ENCODE measurements around the gene IRGC.
A peak's percentile ranks its signal among the peaks of the same experiment; 100 is the strongest.
"Not testable (repeated sequence)": the region's sequence is repeated elsewhere in the genome, so short reads cannot be mapped to it uniquely, and the experiment has no call there.

IRGC gene, protein sequence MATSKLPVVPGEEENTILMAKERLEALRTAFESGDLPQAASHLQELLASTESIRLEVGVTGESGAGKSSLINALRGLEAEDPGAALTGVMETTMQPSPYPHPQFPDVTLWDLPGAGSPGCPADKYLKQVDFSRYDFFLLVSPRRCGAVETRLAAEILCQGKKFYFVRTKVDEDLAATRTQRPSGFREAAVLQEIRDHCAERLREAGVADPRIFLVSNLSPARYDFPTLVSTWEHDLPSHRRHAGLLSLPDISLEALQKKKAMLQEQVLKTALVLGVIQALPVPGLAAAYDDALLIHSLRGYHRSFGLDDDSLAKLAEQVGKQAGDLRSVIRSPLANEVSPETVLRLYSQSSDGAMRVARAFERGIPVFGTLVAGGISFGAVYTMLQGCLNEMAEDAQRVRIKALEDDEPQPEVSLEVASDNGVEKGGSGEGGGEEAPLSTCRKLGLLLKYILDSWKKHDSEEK

DNA sequence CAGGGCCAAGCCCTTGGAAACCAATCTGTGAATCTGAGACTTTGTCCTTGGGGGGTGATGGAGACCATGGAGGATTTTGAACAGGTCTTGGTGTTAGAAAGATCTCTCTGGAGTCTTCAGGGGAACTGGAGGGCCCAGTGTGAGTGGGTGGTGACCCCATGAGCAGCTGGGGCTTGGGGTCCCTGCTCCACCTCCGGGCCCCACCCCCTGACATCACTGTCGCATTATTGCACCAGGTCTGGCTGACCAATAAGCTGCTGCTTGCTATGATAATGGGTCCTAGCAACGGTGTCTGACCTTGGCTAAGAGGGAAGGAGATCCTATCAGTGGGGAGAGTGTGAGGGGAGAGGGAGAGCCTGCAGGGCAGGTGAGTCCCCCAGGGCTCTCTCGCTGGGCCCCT lies at the start of gene IRGC:
Gene IRGC, plus strand, starts transcription at position 301 of the 400 bp plus-strand sequence. CDS start 2,483 bp downstream, outside the sequence.
- DNase-seq = no peak

DNA sequence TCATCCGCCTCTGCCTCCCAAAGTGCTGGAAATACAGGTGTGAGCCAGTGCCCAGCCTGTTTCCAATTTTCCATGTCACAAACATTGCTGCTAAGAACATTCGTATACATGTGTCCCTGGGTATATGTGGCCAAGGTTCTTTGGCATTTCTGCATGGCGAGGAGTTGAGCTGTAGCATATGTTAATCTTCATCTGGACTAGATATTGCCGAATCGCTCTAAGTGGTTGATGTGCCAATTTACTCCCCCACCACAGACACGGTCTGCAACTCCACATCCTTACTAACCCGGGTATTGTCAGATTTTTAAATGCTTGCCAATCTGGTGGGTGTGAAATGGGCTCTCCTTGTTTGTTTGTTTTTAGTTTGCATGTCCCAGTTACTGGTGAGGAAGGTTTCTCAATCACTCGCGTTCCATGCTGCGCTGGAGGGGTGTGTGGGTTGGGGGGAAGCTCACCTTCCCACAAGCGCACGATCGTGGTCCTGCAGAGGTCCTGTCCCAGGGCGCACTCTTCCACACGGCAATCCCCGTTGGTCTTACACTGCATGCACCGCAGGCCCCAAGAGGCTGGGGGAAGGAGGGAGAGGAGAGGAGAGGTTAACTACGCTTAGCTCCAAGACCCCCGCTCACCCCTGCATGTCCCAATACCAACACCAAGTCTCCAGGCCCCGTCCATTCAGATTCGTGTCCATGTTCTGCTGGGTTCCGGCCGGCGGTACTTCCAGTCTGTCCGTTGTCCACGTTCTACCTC lies 48.6 kb upstream of the IRGC start:
- DNase-seq = no peak

DNA sequence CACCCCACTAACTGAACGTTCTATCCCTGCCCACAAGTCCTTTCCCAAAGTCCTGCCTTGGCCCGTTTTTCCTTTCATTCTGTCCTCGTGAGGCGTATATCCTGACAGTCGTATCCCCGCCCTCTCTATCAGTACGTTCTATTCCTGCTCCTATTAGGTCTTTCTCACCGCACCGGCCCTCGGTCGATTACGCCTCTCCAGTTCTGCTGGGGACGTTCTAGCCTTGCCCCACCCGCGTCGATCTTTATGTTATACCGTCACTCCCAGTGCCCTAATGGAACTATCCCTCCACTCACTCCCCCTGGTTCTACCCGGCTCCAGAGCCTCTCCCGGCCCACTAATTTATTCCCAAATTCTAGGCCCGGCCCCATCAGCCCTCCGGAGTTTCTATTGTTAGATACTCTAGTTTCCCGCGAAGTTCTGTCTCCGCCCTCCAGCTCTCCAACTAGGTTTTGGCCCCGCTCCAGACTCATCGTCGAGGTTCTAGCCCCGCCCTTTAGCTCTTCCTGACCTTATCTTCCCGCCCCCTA lies 47.9 kb upstream of the IRGC start:
- DNase-seq = no peak

DNA sequence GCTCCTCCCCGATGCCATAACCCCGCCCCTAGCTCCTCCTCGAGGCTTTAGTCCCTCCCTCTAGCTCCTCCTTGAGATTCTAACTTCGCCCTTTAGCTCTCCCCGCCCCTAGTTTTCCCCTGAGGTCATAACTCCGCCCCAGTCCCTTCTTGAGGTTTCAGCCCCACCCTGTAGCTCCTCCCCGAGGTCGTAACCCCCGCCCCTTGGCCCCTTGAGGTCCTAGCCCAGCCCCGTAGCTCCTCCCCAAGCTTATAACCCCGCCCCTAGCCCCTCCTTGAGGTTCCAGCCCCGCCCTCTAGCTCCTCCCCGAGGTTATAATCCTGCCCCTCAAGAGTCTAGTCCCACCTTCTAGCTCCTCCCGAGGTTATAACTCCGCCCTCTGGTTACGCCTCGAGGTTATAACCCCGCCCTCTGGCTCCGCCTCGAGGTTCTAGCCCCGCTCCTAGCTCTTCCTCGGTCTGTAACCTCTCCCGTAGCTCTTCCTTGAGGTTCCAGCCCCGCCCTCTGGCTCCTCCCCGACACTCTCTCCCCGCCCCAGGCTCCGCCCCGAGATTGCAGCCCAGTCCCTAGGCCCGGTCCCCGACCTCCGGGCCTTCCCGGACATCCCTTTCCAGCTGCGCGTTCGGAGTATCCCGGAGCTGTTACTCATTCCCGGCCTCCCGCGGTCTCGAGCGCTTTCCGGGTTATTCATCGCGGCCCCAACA lies 47.3 kb upstream of the IRGC start:
- peak; percentile 99 for DNase-seq

DNA sequence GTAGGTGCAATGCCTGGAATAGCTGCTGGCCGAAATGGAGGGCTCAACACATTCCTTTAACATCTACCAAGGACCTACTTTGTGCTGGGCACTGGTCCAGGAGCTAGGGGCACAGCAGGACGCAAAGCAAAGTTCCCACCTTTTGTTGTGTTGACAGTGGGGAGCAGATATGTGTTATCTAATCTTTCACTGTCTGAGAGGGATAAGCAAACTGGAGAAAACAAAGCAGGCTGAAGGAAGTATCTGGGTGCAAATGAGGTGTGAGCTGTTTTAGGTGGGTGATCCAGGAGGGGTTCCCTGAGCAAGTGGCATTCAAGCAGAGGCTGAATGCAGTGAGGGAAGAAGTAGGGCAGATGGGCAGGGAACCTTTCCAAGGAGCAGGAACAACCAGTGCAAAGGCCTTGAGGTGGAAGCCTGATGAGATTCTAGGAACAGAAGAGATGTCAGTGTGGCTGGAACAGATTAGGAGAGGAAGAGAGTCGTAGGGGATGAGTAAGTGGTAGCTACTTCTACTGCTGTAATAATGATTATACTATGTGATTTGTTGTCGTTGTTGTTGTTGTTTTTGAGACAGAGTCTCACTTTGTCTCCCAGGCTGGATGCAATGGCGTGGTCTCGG lies 43.7 kb upstream of the IRGC start:
- DNase-seq = no peak

DNA sequence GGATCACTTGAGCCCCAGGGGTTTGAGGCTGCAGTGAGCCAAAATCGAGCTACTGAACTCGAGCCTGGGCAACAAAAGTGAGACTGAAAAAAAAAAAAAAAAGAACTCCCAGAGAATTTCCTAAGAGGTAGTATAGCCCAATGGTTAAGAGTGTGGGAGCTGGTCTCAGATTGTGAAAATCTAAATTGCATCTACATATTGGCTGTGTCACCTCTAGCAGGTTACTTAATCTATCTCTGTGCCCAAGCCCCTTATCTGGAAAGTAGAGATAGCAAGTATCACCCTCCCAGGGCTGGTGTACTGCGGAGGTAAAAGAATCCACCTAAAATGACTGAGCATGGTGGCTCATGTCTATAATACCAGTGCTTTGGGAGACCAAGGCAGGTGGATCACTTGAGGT lies 42.2 kb upstream of the IRGC start:
- DNase-seq = no peak

DNA sequence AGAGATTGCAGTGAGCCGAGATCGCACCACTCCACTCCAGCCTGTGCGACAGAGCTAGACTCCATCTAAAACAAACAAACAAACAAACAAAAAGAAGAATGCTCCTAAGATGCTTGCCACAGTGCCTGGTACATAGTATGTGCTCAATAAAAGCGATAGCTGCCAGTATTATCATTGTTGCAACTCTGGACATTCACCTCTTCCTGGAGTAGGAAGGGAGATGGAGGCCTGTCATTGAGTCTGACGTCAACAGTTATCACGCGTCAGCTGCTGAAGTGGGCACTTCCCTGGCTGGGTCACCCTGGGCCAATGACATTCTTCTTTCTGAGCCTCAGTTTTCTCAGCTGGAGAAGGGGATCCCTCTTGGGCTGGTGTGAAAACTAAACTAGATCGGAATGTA lies 41.7 kb upstream of the IRGC start:
- DNase-seq = no peak

DNA sequence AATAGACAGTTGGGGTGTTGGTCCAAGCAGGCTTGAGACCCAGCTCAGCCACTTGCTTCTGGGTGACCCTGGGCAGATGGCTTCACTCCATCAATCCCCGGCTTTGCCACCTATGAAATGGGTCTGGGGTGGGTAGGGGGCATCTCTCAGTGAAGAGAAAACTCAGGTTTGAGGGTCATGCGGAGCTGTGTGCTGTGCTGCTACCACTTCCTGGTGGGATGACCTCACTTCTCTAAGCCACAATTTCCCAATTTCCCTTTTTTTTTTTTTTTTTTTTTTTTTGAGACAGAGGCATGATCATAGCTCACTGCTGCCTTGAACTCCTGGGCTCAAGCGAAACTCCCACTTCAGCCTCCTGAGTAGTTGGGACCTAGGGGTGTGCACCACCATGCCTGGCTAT lies 41.3 kb upstream of the IRGC start:
- no peak for DNase-seq

DNA sequence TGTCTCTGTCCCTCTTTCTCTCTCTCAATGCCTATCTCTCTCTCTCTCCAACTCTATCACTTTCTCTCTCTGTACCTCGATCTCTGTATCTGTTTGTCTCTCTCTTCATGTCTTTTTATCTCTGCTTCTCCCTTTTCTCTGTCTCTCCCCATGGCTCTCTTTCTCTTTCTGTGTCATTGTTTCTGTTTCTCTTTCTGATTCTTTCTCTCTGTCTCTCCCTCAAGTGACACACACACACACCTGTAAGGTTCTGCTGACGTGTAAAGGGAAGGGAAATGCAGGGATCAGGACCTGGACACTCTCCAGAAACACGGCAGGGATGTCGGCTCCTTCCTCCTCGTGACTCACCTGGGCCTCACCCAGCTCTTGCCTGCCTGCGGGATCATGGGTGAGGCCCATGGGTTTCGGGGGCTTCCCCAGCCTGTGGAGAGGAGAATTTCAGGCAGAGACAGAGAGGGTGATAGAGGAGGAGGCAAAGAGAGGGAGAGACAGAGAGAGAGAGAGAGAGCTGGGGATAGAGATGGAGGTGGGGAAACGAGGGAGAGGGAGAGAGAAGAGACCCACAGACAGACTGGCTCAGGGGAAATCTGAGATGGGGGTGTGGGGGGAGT lies 40.5 kb upstream of the IRGC start:
- no peak for DNase-seq

DNA sequence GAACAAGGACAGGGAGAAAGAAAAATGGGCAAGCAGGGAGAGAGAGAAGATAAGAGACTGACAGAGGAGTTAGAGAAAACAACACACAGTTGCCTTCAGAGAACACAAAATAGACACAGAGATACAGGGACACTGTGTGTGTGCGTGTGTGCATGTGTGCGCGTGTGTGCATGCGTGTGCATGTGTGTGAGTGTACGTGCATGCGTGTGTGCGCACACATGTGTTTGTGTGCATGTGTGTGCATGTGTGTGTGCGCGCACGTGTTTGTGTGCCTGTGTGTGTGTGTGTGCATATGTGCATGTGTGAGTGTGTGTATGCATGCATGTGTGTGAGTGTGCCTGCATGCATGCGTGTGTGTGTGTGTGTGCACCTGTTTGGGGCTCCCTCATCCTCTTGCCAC lies 40.0 kb upstream of the IRGC start:
- DNase-seq = no peak

DNA sequence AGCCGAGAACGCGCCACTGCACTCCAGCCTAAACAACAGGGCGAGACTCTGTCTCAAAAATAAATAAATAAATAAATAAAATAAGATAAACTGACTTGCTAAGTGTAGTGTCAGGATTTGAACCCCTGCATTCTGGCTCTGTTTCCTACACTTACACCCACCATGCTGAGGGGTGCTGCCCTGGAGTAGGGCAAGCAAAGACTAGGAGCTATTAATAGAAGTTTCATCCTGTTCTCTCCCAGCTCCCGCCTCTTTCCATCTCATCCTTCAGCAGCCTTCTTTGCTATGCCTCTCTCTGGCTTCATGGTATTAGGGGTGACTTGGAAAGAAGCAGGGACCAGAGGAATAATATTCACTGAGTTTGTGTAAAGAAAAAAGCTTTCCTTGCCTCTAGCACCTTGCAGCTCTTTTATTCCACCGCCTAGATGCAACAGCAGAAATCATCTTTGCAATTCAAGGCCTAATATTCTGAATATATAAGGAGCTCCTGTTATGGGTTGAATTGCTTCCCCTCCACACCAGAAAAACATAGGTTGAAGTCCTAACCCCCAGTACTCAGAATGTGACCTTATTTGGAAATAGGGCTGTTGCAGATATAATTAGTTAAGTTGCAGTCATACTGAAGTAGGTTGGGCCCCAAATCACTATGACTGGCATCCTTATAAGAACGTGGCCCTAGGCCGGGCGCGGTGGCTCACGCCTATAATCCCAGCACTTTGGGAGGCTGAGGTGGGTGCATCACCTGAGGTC lies 37.2 kb upstream of the IRGC start:
- DNase-seq = no peak

DNA sequence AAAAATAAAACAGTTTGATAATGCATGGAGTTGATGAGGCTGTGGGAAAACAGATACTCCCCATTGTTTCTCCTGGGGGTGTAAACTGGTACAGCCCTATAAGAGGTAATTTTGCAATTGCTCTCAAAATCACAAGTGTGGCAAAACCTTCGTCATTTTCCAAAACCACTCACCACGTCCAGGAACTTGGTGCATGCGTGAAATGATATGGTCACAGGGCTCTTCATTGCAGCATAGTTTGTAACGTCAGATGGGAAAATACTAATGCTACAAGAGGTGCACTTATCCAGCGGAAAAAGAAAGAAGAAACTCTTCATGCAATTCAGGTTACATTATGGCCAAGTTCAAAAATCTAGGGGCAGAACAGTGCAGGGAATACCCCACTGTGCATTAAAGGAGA lies 34.1 kb upstream of the IRGC start:
- no peak for DNase-seq

DNA sequence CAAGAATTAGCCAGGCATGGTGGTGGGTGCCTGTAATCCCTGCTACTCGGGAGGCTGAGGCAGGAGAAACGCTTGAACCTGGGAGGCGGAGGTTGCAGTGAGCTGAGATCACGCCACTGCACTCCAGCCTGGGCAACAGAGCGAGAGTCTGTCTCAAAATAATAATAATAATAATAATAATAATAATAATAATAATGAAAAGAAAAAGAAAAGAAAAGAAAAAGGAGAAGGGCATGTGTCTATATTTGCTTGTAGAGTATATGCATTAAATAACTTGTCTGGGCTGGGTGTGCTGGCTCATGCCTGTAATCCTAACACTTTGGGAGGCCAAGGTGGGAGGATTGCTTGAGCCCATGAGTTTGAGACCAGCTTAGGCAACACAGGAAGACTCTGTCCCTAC lies 33.6 kb upstream of the IRGC start:
- not testable (repeated sequence) for DNase-seq

DNA sequence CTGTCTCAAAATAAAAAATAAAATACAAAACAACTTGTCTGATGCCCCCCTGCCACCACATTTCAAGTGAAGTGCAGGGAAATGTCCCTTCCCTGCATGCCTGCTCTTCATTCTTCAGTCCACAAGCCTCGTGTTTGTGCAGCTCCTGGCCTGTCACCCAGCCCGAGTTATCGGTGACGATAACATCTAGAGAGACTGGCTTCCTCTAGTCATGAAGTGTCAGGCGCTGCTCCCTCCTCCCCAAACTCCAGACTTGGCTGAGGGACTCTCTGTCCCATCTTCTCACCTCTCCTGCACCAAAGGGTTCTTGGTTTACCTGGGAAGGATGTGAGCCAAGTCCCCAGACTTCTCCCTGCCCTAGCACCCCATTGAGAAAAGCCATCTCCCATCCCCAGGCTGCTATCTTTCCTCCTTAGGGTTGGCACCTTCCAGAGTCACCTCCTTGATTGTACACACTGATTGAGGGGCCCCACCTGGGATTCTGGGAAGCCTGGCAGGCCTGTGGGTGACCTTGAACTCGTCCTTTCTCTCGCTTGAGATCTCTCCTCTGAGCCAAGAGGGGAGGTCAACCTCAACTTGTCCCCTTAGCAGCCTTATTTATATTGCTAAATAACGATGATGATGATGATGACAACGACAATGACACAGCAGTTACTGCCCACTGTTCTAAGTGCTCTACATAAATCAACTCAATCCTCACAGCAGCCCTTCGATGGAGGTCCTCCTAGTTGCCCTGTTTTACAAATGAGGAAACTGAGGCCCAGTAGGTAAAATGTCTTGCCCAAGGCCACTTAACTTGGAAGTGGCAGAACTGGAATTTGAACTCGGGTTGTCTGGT lies 32.8 kb upstream of the IRGC start:
- DNase-seq = no peak

DNA sequence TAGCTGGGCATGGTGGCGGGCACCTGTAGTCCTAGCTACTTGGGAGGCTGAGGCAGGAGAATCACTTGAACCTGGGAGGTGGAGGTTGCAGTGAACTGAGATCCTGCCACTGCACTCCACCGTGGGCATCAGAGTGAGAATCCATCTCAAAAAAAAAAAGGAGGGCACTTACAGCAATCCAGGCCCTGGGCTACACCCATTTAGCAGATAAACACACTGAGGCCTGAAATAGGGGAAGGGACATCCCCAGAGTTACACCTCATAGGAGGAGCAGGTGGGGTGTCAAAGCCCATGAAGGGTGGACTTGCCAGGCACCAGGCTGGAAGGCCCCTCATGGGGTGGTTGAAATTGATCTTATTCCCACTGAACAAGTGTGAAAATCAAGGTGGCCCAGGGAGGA lies 32.0 kb upstream of the IRGC start:
- DNase-seq = no peak

DNA sequence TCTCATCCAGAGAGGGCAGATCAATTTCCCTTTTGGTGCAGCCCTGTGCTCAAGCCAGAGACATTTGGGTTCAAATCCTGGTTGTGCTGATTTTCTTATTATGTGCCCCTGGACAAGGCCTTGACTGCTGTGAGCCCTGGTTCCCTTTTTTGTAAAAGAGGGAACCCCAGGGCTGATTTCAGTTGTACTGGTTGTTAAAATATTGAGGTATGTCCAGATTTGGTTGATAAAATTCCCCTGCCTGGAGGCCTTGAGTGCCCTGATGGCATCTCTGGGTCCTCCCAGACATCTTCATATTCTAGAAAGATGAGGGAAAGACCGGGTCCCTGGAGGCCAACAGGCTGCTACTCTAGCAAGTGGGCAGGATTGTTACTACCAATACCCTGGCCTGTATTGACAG lies 31.6 kb upstream of the IRGC start:
- DNase-seq = no peak

DNA sequence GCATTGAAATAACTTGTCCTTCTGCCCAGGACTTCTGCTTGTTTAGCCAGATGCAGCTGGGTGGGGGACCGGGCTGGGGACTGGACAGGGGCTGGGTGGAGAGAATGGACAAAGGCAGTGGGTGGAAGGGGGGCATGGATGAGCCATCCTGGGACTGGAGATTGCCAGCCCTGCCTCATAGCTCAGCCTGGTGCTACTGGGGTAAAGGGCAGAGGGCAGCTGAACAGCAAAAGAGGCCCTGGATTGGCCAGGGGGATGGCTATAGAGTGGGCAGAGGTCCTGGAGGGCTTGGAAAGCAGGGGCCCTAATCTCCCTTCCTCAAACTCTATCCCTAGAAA lies 28.2 kb upstream of the IRGC start:
- no peak for DNase-seq

DNA sequence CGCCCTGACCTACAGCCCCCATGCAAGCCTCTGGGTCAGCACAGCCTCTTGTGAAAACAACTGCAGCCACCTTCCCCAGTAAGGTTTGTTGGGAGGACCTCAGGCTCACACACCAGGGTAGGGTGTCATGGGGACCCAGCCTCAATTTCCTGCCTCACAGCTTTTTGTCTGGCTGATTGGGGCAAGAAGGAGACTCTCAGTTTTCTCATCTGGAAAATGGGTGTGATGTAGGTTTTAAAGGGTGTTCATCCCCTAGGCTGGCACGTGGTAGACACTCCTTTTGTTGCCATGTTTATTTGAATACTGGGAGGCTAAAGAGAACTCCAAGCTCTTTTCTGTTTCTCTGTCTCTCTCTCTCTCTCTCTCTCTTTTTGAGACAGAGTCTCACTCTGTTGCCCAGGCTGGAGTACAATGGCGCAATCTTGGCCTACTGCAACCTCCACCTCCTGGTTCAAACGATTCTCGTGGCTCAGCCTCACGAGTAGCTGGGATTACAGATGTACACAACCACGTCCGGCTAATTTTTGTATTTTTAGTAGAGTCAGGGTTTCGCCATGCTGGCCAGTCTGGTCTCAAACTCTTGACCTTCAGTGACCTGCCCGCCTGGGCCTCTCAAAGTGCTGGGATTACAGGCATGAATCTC lies 27.7 kb upstream of the IRGC start:
- DNase-seq = no peak

DNA sequence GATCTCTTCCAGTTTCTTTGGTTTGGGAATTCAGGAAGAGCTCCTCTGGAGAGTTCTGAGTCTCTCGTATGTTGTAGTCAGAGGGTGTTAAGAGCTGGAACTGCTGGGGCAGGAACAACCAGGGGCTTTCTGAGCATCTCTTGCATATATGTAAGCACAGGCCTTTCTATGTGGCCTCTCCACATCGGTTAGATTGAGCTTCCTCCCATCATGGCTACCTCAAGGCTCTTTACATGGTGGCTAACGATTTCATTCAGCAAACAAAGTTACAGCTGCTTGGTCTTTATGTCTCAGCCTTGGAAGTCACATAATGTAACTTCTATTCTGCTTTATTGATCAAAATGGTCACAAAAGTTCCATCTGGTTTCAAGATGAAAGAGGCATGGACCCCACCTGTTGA lies 25.4 kb upstream of the IRGC start:
- DNase-seq = no peak

DNA sequence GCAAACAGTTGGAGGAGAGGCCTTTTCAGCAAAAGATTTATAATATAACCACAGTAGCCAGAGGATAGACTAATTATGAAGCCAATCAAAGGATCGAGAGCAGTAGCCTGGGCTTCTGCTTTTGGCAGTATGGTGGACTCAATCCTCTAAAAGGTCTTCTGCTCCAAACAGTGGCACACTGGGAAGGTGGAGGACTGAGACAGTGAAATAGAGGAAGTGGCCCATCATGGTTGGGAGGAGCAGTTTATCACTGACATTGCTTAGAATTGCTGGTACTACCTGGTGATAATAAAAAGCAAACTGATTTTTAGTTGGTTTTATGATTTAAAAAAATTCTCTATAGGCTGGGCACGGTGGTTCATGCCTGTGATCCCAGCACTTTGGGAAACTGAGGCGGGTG lies 25.0 kb upstream of the IRGC start:
- no peak for DNase-seq
